Suppressor macrophage treated with lipopolysaccharide for 1 hour (primary cell): ENCODE data around the gene SMAD6.
A peak's percentile ranks its signal among the peaks of the same experiment; 100 is the strongest.

Experiments used
- DNase-seq, 3 donors: peaks; one replicate each; pipeline ENCODE4 v3.0.0-alpha.2; 2020 to 2022

The SMAD6 gene

GRCh38 chr15:66702035-66702786 lies at the start of gene SMAD6:
TSS of gene SMAD6 (plus strand) at chr15:66702236. CDS start at chr15:66703259, 1,023 bp downstream.
- peak; percentile 94 to 97 (median 97) for DNase-seq

GRCh38 chr15:66652806-66653205 lies 49.2 kb upstream of the SMAD6 start:
- no peak for DNase-seq

GRCh38 chr15:66653398-66653797 lies 48.6 kb upstream of the SMAD6 start:
- DNase-seq = no peak

GRCh38 chr15:66653852-66654251 lies 48.2 kb upstream of the SMAD6 start:
- no peak for DNase-seq

- DNase-seq = no peak
These were observed 47.7 kb upstream of the SMAD6 start for GRCh38 chr15:66654361-66654738.

GRCh38 chr15:66654739-66655375 lies 47.2 kb upstream of the SMAD6 start:
- no peak for DNase-seq

GRCh38 chr15:66655511-66655910 lies 46.5 kb upstream of the SMAD6 start:
- no peak for DNase-seq

GRCh38 chr15:66655997-66656396 lies 46.0 kb upstream of the SMAD6 start:
- no peak for DNase-seq

GRCh38 chr15:66657185-66658020 lies 44.6 kb upstream of the SMAD6 start:
- DNase-seq = no peak

GRCh38 chr15:66658044-66658443 lies 44.0 kb upstream of the SMAD6 start:
- peak in 1 of 3 donors; percentile 25 for DNase-seq

GRCh38 chr15:66658855-66659254 lies 43.2 kb upstream of the SMAD6 start:
- DNase-seq = no peak

GRCh38 chr15:66659384-66659783 lies 42.7 kb upstream of the SMAD6 start:
- DNase-seq = no peak

GRCh38 chr15:66661432-66662096 lies 40.5 kb upstream of the SMAD6 start:
- DNase-seq = no peak

GRCh38 chr15:66662522-66662921 lies 39.5 kb upstream of the SMAD6 start:
- DNase-seq = no peak

GRCh38 chr15:66663664-66664063 lies 38.4 kb upstream of the SMAD6 start:
- no peak for DNase-seq

- DNase-seq = no peak
These were observed 31.9 kb upstream of the SMAD6 start for GRCh38 chr15:66670175-66670574.

- DNase-seq = no peak
These were observed 31.1 kb upstream of the SMAD6 start for GRCh38 chr15:66670762-66671580.

- DNase-seq = no peak
These were observed 29.2 kb upstream of the SMAD6 start for GRCh38 chr15:66672867-66673266.

- peak; percentile 43 to 73 (median 60) for DNase-seq
These were observed 28.4 kb upstream of the SMAD6 start for GRCh38 chr15:66673410-66674322.

- DNase-seq = no peak
These were observed 27.3 kb upstream of the SMAD6 start for GRCh38 chr15:66674756-66675155.

GRCh38 chr15:66675446-66675845 lies 26.6 kb upstream of the SMAD6 start:
- DNase-seq = peak; percentile 53 to 76 (median 67)
